HCT116 (cell line): ENCODE measurements around the gene CERT1. TPM values are rescaled to one million over a fixed set of nuclear protein-coding genes. Genes with fewer than 3 reads are reported as not detected.

ENCODE experiments used
- ATAC-seq: fragments of 200-7000 bp; cut with Tn5 transposase; 2 replicates; pipeline ENCODE4 v1.9.1; 2020; ENCODE audit warnings: mild to moderate bottlenecking, moderate library complexity
- BruUV-seq: library from RNA; stranded (reverse); fragments of 400-500 nt; replicated peaks from 2 replicates; lab custom pipeline; 2021; lab: Mats Ljungman, UMichigan
- CTCF ChIA-PET: fragments of 300-600 bp; sonication (Branson Sonifier 250); formaldehyde crosslinking; loops from one replicate; lab custom pipeline; 2021; ENCODE audit warnings: antibody characterized with exemption; lab: Charles Lee
- POLR2A ChIA-PET: fragments of 300-600, 350-600 bp; sonication (Branson Sonifier 250); formaldehyde crosslinking; loops from one replicate; lab custom pipeline; 2021; ENCODE audit warnings: antibody characterized with exemption; lab: Charles Lee
- RAD21 ChIA-PET, 2 experiments: fragments of 300-600 bp; sonication (Branson Sonifier 250); formaldehyde crosslinking; loops; one replicate each; lab custom pipeline; 2023; ENCODE audit warnings: low total read pairs in 2 of 2; ENCODE audit not compliant: uncharacterized antibody in 2 of 2, unreplicated experiment in 2 of 2, low non-redundant PET in 1 of 2; lab: Charles Lee
- DNase-seq: peaks from one replicate; pipeline ENCODE4 v3.0.0-alpha.2; 2010; ENCODE audit warnings: low read depth, low spot score
- H2AFZ ChIP-seq: fragments of 200-600 bp; shearing (Covaris generic), sonication (generic); 2 replicates; pipeline ENCODE4 v1.6.1; 2017; ENCODE audit warnings: low read depth, mixed run types, mixed read lengths, antibody characterized with exemption, low read length; ENCODE audit not compliant: poor library complexity, severe bottlenecking
- H3K27ac ChIP-seq: 2 replicates; pipeline ENCODE4 v1.5.1; 2012; ENCODE audit warnings: low read depth, low read length
- H3K27me3 ChIP-seq: fragments of 200-600 bp; sonication (generic); 2 replicates; pipeline ENCODE4 v1.6.1; 2016; ENCODE audit warnings: mixed run types, low read length, mixed read lengths; ENCODE audit not compliant: insufficient read depth
- H3K36me3 ChIP-seq, 2 experiments: fragments of 200-500 bp in 1 of 2; fragments of 200-600 bp in 1 of 2; sonication (Bioruptor generic) in 1 of 2; sonication (generic) in 1 of 2; 2 replicates each; pipeline versions ENCODE4 v1.5.1 to v1.6.1; 2014 to 2016; ENCODE audit warnings: low read length in 2 of 2, inconsistent platforms in 1 of 2, mixed read lengths in 1 of 2, mixed run types in 1 of 2; ENCODE audit not compliant: insufficient read depth in 2 of 2, control insufficient read depth in 1 of 2
- H3K4me1 ChIP-seq, 2 experiments: fragments of 200-600 bp in 1 of 2; sonication (generic) in 1 of 2; 2 replicates each; pipeline versions ENCODE4 v1.5.1 to v1.6.1; 2012 to 2017; ENCODE audit warnings: low read length in 2 of 2, inconsistent platforms in 1 of 2, mild to moderate bottlenecking in 1 of 2, mixed read lengths in 1 of 2, mixed run types in 1 of 2, moderate library complexity in 1 of 2; ENCODE audit not compliant: insufficient read depth in 2 of 2, control insufficient read depth in 1 of 2
- H3K4me2 ChIP-seq: fragments of 200-600 bp; sonication (generic); 2 replicates; pipeline ENCODE4 v1.6.1; 2017; ENCODE audit warnings: mixed run types, low read length, mixed read lengths
- H3K4me3 ChIP-seq, 2 experiments: fragments of 200-600 bp in 1 of 2; sonication (generic) in 1 of 2; replicated peaks in 1 of 2; 2 replicates each; pipeline ENCODE4 v1.5.1; 2011 to 2016; ENCODE audit warnings: low read length in 2 of 2, control low read depth in 1 of 2, low read depth in 1 of 2, mild to moderate bottlenecking in 1 of 2, mixed read lengths in 1 of 2, mixed run types in 1 of 2
- H3K79me2 ChIP-seq: fragments of 200-600 bp; sonication (generic); 2 replicates; pipeline ENCODE4 v1.6.1; 2017; ENCODE audit warnings: mild to moderate bottlenecking, mixed run types, low read length, moderate library complexity, mixed read lengths; ENCODE audit not compliant: insufficient read depth
- H3K9ac ChIP-seq: fragments of 200-600 bp; sonication (generic); 2 replicates; pipeline ENCODE4 v1.6.1; 2016; ENCODE audit warnings: low read length, mixed read lengths
- H3K9me2 ChIP-seq: fragments of 200-600 bp; sonication (generic), shearing (Covaris generic); 2 replicates; pipeline ENCODE4 v1.6.1; 2017; ENCODE audit warnings: mixed run types, mild to moderate bottlenecking, moderate library complexity; ENCODE audit not compliant: insufficient read depth
- H3K9me3 ChIP-seq, 2 experiments: fragments of 200-500 bp in 1 of 2; fragments of 200-600 bp in 1 of 2; sonication (Bioruptor generic) in 1 of 2; sonication (generic) in 1 of 2; 2 replicates each; pipeline ENCODE4 v1.6.1; 2014 to 2017; ENCODE audit warnings: low read length in 2 of 2, mixed read lengths in 2 of 2, inconsistent platforms in 1 of 2, low read depth in 1 of 2, mild to moderate bottlenecking in 1 of 2, mixed run types in 1 of 2, moderate library complexity in 1 of 2; ENCODE audit not compliant: control insufficient read depth in 1 of 2, insufficient read depth in 1 of 2
- H4K20me1 ChIP-seq: fragments of 200-600 bp; sonication (generic), shearing (Covaris generic); 2 replicates; pipeline ENCODE4 v1.6.1; 2017; ENCODE audit warnings: mixed run types, mild to moderate bottlenecking, moderate library complexity; ENCODE audit not compliant: insufficient read depth
- CBX3 ChIP-seq: IDR thresholded peaks from 2 replicates; pipeline ENCODE4 v1.6.1; 2012; ENCODE audit warnings: low read depth
- CEBPB ChIP-seq: IDR thresholded peaks from 2 replicates; pipeline ENCODE4 v1.6.1; 2012; ENCODE audit warnings: low read depth
- ELF1 ChIP-seq: IDR thresholded peaks from 2 replicates; pipeline ENCODE4 v1.6.1; 2012; ENCODE audit warnings: low read depth, borderline replicate concordance
- EZH2 ChIP-seq: fragments of 200-600 bp; sonication (generic); IDR thresholded peaks from 2 replicates; pipeline ENCODE4 v1.6.1; 2017; ENCODE audit warnings: antibody characterized with exemption, mixed run types
- EZH2phosphoT487 ChIP-seq: fragments of 200-600 bp; IDR thresholded peaks from 2 replicates; pipeline ENCODE4 v1.6.1; 2018; ENCODE audit warnings: antibody characterized with exemption, borderline replicate concordance
- FOSL1 ChIP-seq: IDR thresholded peaks from 2 replicates; pipeline ENCODE4 v1.6.1; 2012; ENCODE audit warnings: low read depth
- POLR2A ChIP-seq: IDR thresholded peaks from 2 replicates; pipeline ENCODE4 v1.7.0; 2011; ENCODE audit warnings: borderline replicate concordance; ENCODE audit not compliant: insufficient read depth, insufficient read length; ENCODE audit errors: extremely low read depth
- POLR2AphosphoS5 ChIP-seq: IDR thresholded peaks from 2 replicates; pipeline ENCODE4 v1.6.1; 2011; ENCODE audit warnings: mild to moderate bottlenecking, low read depth, low read length, moderate library complexity
- SIN3A ChIP-seq: IDR thresholded peaks from 2 replicates; pipeline ENCODE4 v1.6.1; 2012; ENCODE audit warnings: low read depth
- SP1 ChIP-seq: IDR thresholded peaks from 2 replicates; pipeline ENCODE4 v1.6.1; 2012; ENCODE audit warnings: low read depth
- SRF ChIP-seq: IDR thresholded peaks from 2 replicates; pipeline ENCODE4 v1.6.1; 2012; ENCODE audit warnings: low read depth
- ZBTB33 ChIP-seq: IDR thresholded peaks from 2 replicates; pipeline ENCODE4 v1.6.1; 2011; ENCODE audit warnings: mild to moderate bottlenecking, low read length, moderate library complexity; ENCODE audit not compliant: insufficient replicate concordance; ENCODE audit errors: extremely low read depth
- ZFX ChIP-seq: fragments of 450-650 bp; IDR thresholded peaks from 2 replicates; pipeline ENCODE4 v1.6.1; 2017
- intact Hi-C: fragments of 100-400 bp; cut with micrococcal nuclease; formaldehyde crosslinking; loops from 2 replicates; pipeline ENCODE4 v1.10.0; 2022
- total RNA-seq: library from RNA; stranded (reverse); gene quantifications from one replicate; pipeline ENCODE4 v1.2.1, GENCODE V29; 2021; ENCODE audit not compliant: unreplicated experiment
- TF ChIP-seq, protein P1 (sequence below): IDR thresholded peaks from 2 replicates; pipeline ENCODE4 v1.6.1; 2012
- TF ChIP-seq, protein P2 (sequence below), 3 experiments: fragments of 200-600 bp in 1 of 3; sonication (generic) in 1 of 3; IDR thresholded peaks in 2 of 3; conservative IDR thresholded peaks in 1 of 3; 2 replicates each; pipeline ENCODE4 v1.5.1; 2012 to 2017; ENCODE audit warnings: low read depth in 2 of 3, low read length in 2 of 3, antibody characterized with exemption in 1 of 3, borderline replicate concordance in 1 of 3, control low read depth in 1 of 3, mild to moderate bottlenecking in 1 of 3, mixed read lengths in 1 of 3, mixed run types in 1 of 3, moderate library complexity in 1 of 3; ENCODE audit not compliant: insufficient read depth in 1 of 3

CERT1 gene
- total RNA-seq, 1 experiment from 2014 or later: 22.8 TPM

- Histone ChIP-seq H3K4me1 (no peaks in the 10 kb centered on the region), H3K9ac (no peak overlapping the region), H4K20me1 (no peaks in the 10 kb centered on the region), H3K4me2 (no peak overlapping the region), H3K9me3 (no peaks in the 10 kb centered on the region), H3K27me3 (no peaks in the 10 kb centered on the region), H3K4me3 (no peak overlapping the region), H3K27ac (no peak overlapping the region), H3K79me2 (peaks cover 11% of the 10 kb centered on the region; the same call in 1 of the 2 replicates), H2AFZ (no peak overlapping the region), H3K36me3 (no peaks in the 10 kb centered on the region), H3K9me2 (no peaks in the 10 kb centered on the region)
- CTCF ChIA-PET: no interaction called here
- no TSS peak for BruUV-seq
- DNase-seq (no peak), ATAC-seq (no peak)
- RAD21 ChIA-PET: no interaction called here
- POLR2A ChIA-PET: no interaction called here
- intact Hi-C loops: no loop called here
- TF ChIP-seq SIN3A: no peak
- no peak for TF ChIP-seq ZFX
- no peak for TF ChIP-seq CEBPB
- no peak for TF ChIP-seq SRF
- TF ChIP-seq POLR2A: no peak
- no peak for TF ChIP-seq EZH2phosphoT487
- TF ChIP-seq ZBTB33: no peak
- TF ChIP-seq POLR2AphosphoS5: no peak
- TF ChIP-seq FOSL1: no peak
- TF ChIP-seq, protein P1, sequence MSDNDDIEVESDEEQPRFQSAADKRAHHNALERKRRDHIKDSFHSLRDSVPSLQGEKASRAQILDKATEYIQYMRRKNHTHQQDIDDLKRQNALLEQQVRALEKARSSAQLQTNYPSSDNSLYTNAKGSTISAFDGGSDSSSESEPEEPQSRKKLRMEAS: no peak
- no peak for TF ChIP-seq CBX3
- no peak for TF ChIP-seq SP1
- TF ChIP-seq, protein P2, sequence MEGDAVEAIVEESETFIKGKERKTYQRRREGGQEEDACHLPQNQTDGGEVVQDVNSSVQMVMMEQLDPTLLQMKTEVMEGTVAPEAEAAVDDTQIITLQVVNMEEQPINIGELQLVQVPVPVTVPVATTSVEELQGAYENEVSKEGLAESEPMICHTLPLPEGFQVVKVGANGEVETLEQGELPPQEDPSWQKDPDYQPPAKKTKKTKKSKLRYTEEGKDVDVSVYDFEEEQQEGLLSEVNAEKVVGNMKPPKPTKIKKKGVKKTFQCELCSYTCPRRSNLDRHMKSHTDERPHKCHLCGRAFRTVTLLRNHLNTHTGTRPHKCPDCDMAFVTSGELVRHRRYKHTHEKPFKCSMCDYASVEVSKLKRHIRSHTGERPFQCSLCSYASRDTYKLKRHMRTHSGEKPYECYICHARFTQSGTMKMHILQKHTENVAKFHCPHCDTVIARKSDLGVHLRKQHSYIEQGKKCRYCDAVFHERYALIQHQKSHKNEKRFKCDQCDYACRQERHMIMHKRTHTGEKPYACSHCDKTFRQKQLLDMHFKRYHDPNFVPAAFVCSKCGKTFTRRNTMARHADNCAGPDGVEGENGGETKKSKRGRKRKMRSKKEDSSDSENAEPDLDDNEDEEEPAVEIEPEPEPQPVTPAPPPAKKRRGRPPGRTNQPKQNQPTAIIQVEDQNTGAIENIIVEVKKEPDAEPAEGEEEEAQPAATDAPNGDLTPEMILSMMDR (IDR thresholded peaks at IDR 0.05 in 2 of 3, conservative IDR thresholded peaks at IDR 0.05 in 1 of 3; ENCODE audit: borderline replicate concordance in 1 of 3, insufficient read depth in 1 of 3, low read depth in 2 of 3, low read length in 2 of 3): no peak
- TF ChIP-seq EZH2: no peak
- no peak for TF ChIP-seq ELF1
These were observed 35.4 kb upstream of the CERT1 start for GRCh38 chr5:75546830-75547229.
